ENCODE results near the gene FGD6. TPM values are rescaled to one million over a fixed set of nuclear protein-coding genes. Genes with fewer than 3 reads are reported as not detected.
A peak's percentile ranks its signal among the peaks of the same experiment; 100 is the strongest.

Gene FGD6
- total RNA-seq, 1 experiment from 2014 or later, result 14.3 TPM

DNA sequence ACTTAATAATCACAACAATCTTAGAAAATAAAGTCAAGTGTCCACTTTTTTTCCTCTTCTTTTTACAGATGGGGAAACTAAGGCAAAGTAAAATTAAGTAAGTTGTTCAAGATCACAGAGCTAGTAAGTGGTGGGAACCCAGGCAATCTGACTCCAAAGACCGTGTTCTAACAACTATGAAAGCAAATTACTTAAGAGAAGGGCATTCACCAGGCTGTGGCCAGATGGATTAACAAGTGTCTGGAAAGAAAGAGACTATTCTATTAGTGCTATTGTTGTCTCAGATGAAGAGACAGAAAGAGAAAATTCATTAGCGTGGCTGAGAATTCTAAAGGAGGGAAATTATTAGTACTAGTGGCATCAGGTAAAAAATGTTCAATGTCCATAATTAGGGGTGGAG is 48.5 kb downstream of the FGD6 start:
- Histone ChIP-seq H3K9me2 (replicated peaks; ENCODE audit: low read length) (no peaks in the 10 kb centered on the region), H3K9ac (ENCODE audit: low read length) (no peak overlapping the region), H3K4me3 (ENCODE audit: low read length) (no peak overlapping the region), H2AFZ (ENCODE audit: low read length) (no peak overlapping the region), H3K36me3 (ENCODE audit: low read depth, low read length) (no peaks in the 10 kb centered on the region), H3K27me3 (ENCODE audit: low read length) (no peaks in the 10 kb centered on the region), H3K9me3 (ENCODE audit: low read length) (no peaks in the 10 kb centered on the region), H4K20me1 (ENCODE audit: low read length) (no peaks in the 10 kb centered on the region), H3K27ac (ENCODE audit: low read length) (0 out of 2 replicates have a peak overlapping the region, but pooled peaks have one; percentile 5), H3K4me1 (ENCODE audit: insufficient read depth, low read length) (peaks cover 15% of the 10 kb centered on the region; the same call in 1 of the 2 replicates), H3K79me2 (ENCODE audit: low read length) (peaks cover 3% of the 10 kb centered on the region; the same call in 1 of the 2 replicates), H3K4me2 (ENCODE audit: low read length) (no peak overlapping the region), H3F3A (ENCODE audit: low read length, unreplicated experiment) (no peaks in the 10 kb centered on the region)
- ATAC-seq (no peak), DNase-seq (no peak)
- ChIA-PET POLR2A (ENCODE audit: unreplicated experiment) (no interaction called here), CTCF (no interaction called here)
- TSS peak; percentile 12 for BruUV-seq (replicated peaks)
- TF ChIP-seq EZH2phosphoT487 (IDR thresholded peaks at IDR 0.05; ENCODE audit: borderline replicate concordance, low read length), result no peak
- no peak for TF ChIP-seq EZH2 (IDR thresholded peaks at IDR 0.05; ENCODE audit: low read length, unreplicated experiment)
- TF ChIP-seq, protein P1, sequence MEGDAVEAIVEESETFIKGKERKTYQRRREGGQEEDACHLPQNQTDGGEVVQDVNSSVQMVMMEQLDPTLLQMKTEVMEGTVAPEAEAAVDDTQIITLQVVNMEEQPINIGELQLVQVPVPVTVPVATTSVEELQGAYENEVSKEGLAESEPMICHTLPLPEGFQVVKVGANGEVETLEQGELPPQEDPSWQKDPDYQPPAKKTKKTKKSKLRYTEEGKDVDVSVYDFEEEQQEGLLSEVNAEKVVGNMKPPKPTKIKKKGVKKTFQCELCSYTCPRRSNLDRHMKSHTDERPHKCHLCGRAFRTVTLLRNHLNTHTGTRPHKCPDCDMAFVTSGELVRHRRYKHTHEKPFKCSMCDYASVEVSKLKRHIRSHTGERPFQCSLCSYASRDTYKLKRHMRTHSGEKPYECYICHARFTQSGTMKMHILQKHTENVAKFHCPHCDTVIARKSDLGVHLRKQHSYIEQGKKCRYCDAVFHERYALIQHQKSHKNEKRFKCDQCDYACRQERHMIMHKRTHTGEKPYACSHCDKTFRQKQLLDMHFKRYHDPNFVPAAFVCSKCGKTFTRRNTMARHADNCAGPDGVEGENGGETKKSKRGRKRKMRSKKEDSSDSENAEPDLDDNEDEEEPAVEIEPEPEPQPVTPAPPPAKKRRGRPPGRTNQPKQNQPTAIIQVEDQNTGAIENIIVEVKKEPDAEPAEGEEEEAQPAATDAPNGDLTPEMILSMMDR (conservative IDR thresholded peaks at IDR 0.05; ENCODE audit: low read depth, low read length), result no peak
- intact Hi-C loops (cut with micrococcal nuclease), result loop anchor here (2.0 kb wide), 1 partner anchor 48 kb away; the partner anchor contains the start of genes FGD6 and VEZT

- intact Hi-C loops (cut with micrococcal nuclease), result no loop called here
- CTCF ChIA-PET, result no interaction called here
- no TSS peak for BruUV-seq (replicated peaks)
- no peak overlapping the region for H3K4me2 ChIP-seq (ENCODE audit: low read length)
- no peaks in the 10 kb centered on the region for H3K27me3 ChIP-seq (ENCODE audit: low read length)
- H3K27ac ChIP-seq (ENCODE audit: low read length), result no peak overlapping the region
- H3K9me2 ChIP-seq (replicated peaks; ENCODE audit: low read length), result no peaks in the 10 kb centered on the region
- TF ChIP-seq EZH2phosphoT487 (IDR thresholded peaks at IDR 0.05; ENCODE audit: borderline replicate concordance, low read length) (no peak), EZH2 (IDR thresholded peaks at IDR 0.05; ENCODE audit: low read length, unreplicated experiment) (no peak)
- TF ChIP-seq, protein P1 (conservative IDR thresholded peaks at IDR 0.05; ENCODE audit: low read depth, low read length), result no peak
- POLR2A ChIA-PET (ENCODE audit: unreplicated experiment), result interaction anchor here (0.6 kb wide), 1 partner anchor 53 kb away, joined by 3 read pairs; the partner anchor contains the start of genes FGD6 and VEZT
- DNase-seq (no peak), ATAC-seq (no peak)
- H3K4me1 ChIP-seq (ENCODE audit: insufficient read depth, low read length), result peaks cover 14% of the 10 kb centered on the region; the same call in 1 of the 2 replicates
- H3K79me2 ChIP-seq (ENCODE audit: low read length), result peaks cover 3% of the 10 kb centered on the region; the same call in 1 of the 2 replicates
- H3K9ac ChIP-seq (ENCODE audit: low read length), result no peak overlapping the region
- H3K36me3 ChIP-seq (ENCODE audit: low read depth, low read length), result no peaks in the 10 kb centered on the region
- no peaks in the 10 kb centered on the region for H3K9me3 ChIP-seq (ENCODE audit: low read length)
- no peak overlapping the region for H2AFZ ChIP-seq (ENCODE audit: low read length)
- H4K20me1 ChIP-seq (ENCODE audit: low read length), result no peaks in the 10 kb centered on the region
- H3K4me3 ChIP-seq (ENCODE audit: low read length), result no peak overlapping the region
- H3F3A ChIP-seq (ENCODE audit: low read length, unreplicated experiment), result no peaks in the 10 kb centered on the region
Measured at GRCh38 chr12:95164656-95165055, 52.6 kb downstream of the FGD6 start.

DNA sequence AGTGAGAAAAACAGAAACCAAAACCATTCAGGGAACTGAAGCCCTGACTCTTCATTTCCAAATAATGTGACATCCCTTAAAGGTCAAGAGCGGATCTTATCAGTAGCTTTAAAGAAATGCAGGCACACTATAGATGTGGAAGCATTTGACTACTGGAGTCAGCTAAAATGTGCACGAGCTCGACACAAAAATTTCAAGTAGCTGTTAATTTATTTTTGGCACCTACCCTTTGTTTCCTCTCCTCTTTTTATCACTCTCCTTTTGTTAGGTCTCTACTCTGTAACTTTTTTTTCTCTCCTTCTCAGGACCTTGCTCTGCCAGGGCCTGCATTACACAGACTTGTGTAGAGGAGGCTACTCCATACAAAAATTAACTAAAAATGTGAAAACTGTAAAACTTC is 58.3 kb downstream of the FGD6 start:
- no peaks in the 10 kb centered on the region for H3F3A ChIP-seq (ENCODE audit: low read length, unreplicated experiment)
- no peaks in the 10 kb centered on the region for H3K4me1 ChIP-seq (ENCODE audit: insufficient read depth, low read length)
- no peaks in the 10 kb centered on the region for H3K9me3 ChIP-seq (ENCODE audit: low read length)
- no peak overlapping the region for H3K4me2 ChIP-seq (ENCODE audit: low read length)
- no peaks in the 10 kb centered on the region for H3K9me2 ChIP-seq (replicated peaks; ENCODE audit: low read length)
- H3K79me2 ChIP-seq (ENCODE audit: low read length), result no peaks in the 10 kb centered on the region
- H4K20me1 ChIP-seq (ENCODE audit: low read length), result no peaks in the 10 kb centered on the region
- no peaks in the 10 kb centered on the region for H3K36me3 ChIP-seq (ENCODE audit: low read depth, low read length)
- no peak for TF ChIP-seq EZH2 (IDR thresholded peaks at IDR 0.05; ENCODE audit: low read length, unreplicated experiment)
- TF ChIP-seq, protein P1 (conservative IDR thresholded peaks at IDR 0.05; ENCODE audit: low read depth, low read length), result no peak
- TF ChIP-seq EZH2phosphoT487 (IDR thresholded peaks at IDR 0.05; ENCODE audit: borderline replicate concordance, low read length), result no peak
- ChIA-PET POLR2A (ENCODE audit: unreplicated experiment) (no interaction called here), CTCF (no interaction called here)
- H3K4me3 ChIP-seq (ENCODE audit: low read length), result no peak overlapping the region
- no peaks in the 10 kb centered on the region for H3K27me3 ChIP-seq (ENCODE audit: low read length)
- DNase-seq (no peak), ATAC-seq (no peak)
- H3K9ac ChIP-seq (ENCODE audit: low read length), result no peak overlapping the region
- intact Hi-C loops (cut with micrococcal nuclease), result no loop called here
- no peak overlapping the region for H2AFZ ChIP-seq (ENCODE audit: low read length)
- BruUV-seq (replicated peaks), result no TSS peak
- no peak overlapping the region for H3K27ac ChIP-seq (ENCODE audit: low read length)
